ENCODE data around the gene PTPN12.

The PTPN12 gene

DNA sequence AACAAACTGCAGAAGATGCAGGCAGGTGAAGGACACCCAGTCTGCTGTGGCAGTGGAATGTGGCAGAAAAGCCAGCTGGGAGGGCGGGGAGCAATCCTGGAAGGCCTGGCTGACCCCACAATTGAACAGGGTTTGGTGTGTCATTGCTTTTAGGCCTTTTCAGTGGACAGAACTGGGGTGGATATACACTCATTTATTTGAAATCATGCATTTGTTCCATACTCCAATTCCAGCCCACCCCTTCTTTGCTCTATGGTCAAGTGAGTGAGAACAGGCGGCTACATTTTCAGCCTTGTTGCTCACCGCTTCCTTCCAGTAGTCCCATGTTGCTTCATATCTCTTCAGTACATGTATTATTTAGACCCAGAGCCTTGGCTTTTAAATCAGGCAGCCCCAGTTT is 39.8 kb downstream of the PTPN12 start:
- no peak for TF ChIP-seq Cebpa-rat (IDR thresholded peaks at IDR 0.05)
- H3K9ac ChIP-seq = no peak overlapping the region
- peaks cover 37 to 96% (median 82%) of the 10 kb centered on the region in 11 experiments for H3K36me3 ChIP-seq

DNA sequence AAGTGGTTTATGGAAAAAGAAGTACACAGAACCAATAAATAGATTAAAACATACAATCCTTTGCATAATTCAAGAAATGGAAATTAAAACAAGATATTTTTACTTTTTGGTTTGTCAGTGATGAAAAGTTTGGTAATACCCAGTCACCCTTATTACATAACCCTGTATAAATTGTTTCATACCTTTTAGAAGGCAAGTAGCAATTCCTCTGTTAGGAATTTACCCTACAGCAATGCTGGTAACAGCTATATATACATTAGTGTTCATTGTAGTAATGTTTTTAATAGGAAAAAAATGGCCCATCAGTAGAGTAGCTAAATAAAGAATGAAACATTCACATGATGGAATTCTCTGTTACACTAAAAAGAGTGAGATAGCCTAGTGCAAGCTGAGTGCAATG is 42.7 kb downstream of the PTPN12 start:
- H3K27ac ChIP-seq = no peak overlapping the region
- no peak overlapping the region for H3K4me3 ChIP-seq
- peak overlapping the region in 2 of 11 experiments; percentile 48 to 53; a peak in 2 of 22 replicates for H3K4me2 ChIP-seq
- no peak overlapping the region for H3K9ac ChIP-seq
- peaks cover 27 to 96% (median 81%) of the 10 kb centered on the region in 11 experiments for H3K36me3 ChIP-seq
- no peaks in the 10 kb centered on the region for H3K9me3 ChIP-seq (replicated peaks in 1 of 11)
- peaks cover 0 to 100% (median 57%) of the 10 kb centered on the region in 11 experiments; a peak in 19 of 22 replicates for H4K20me1 ChIP-seq
- TF ChIP-seq Cebpa-rat (IDR thresholded peaks at IDR 0.05) = no peak
- H3K4me1 ChIP-seq = peaks cover 0 to 28% (median 0%) of the 10 kb centered on the region in 10 experiments; a peak in 6 of 20 replicates
- H3K27me3 ChIP-seq = no peaks in the 10 kb centered on the region

More for the DNA sequence above, 39.8 kb downstream of the PTPN12 start:
- H3K4me2 ChIP-seq = no peak overlapping the region
- no peaks in the 10 kb centered on the region for H3K27me3 ChIP-seq
- H3K9me3 ChIP-seq (replicated peaks in 1 of 11) = no peaks in the 10 kb centered on the region
- peaks cover 3 to 100% (median 81%) of the 10 kb centered on the region in 11 experiments; a peak in 19 of 22 replicates for H4K20me1 ChIP-seq
- H3K27ac ChIP-seq = no peak overlapping the region
- H3K4me1 ChIP-seq = peaks cover 0 to 38% (median 10%) of the 10 kb centered on the region in 10 experiments; a peak in 11 of 20 replicates
- H3K4me3 ChIP-seq = no peak overlapping the region

DNA sequence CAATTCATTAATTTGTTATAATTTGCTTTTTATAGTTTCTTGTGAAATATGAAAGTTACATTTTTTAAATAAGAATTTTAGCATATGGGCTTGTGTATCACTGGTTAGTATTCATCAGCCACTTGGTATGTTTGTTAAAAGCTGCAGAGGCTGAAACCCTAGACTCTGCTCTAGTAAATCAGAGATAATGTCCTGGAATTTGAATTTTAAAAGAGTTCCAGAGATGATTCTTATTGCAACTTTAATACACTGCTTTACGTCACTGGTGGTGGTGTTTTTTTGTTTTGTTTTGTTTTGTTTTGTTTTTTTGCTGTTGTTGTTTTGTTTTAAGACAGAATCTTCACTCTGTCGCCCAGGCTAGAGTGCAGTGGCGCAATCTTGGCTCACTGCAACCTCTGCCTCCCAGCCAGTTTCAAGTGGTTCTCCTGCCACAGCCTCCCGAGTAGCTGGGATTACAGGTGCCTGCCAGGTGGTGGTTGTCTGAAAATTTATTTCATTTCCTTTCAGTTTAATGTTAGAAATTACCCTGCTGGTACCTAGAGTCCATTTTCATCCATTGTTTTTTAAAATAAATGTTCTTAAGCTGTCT is 43.8 kb downstream of the PTPN12 start:
- Histone ChIP-seq H3K4me3 (no peak overlapping the region), H3K4me2 (no peak overlapping the region), H3K27ac (no peak overlapping the region), H3K27me3 (no peaks in the 10 kb centered on the region), H3K9ac (no peak overlapping the region), H3K9me3 (replicated peaks in 1 of 11) (no peaks in the 10 kb centered on the region), H4K20me1 (peaks cover 0 to 100% (median 49%) of the 10 kb centered on the region in 11 experiments; a peak in 19 of 22 replicates), H3K36me3 (peaks cover 23 to 95% (median 79%) of the 10 kb centered on the region in 11 experiments; a peak in 21 of 22 replicates), H3K4me1 (peaks cover 0 to 28% (median 0%) of the 10 kb centered on the region in 10 experiments; a peak in 6 of 20 replicates)
- TF ChIP-seq Cebpa-rat (IDR thresholded peaks at IDR 0.05) = no peak

DNA sequence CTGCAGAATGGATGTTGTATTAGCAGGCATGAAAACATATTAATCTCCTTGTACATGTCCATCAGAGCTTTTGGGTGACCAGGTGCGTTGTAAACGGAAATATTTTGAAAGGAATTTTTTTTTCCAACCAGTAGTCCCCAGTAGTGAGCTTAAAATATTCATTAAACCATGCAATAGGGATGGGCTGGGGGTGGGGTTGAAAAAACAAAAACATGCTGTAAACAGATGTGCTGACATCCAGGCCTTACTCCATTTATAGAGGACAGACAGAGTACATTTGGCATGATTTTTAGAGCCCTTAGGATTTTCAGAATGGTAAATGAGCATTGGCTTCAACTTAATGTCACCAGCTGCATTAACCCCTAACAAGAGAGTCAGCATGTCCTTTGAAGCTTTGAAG is 50.2 kb downstream of the PTPN12 start:
- peaks cover 18 to 95% (median 79%) of the 10 kb centered on the region in 11 experiments for H3K36me3 ChIP-seq
- TF ChIP-seq Cebpa-rat (IDR thresholded peaks at IDR 0.05) = no peak
- no peaks in the 10 kb centered on the region for H3K27me3 ChIP-seq
- no peaks in the 10 kb centered on the region for H3K9me3 ChIP-seq (replicated peaks in 1 of 11)
- no peak overlapping the region for H3K4me2 ChIP-seq
- no peak overlapping the region for H3K27ac ChIP-seq
- H3K4me1 ChIP-seq = peaks cover 0 to 23% (median 0%) of the 10 kb centered on the region in 10 experiments; a peak in 3 of 20 replicates
- H4K20me1 ChIP-seq = peaks cover 0 to 95% (median 7%) of the 10 kb centered on the region in 11 experiments; a peak in 8 of 22 replicates
- no peak overlapping the region for H3K9ac ChIP-seq
- no peak overlapping the region for H3K4me3 ChIP-seq

DNA sequence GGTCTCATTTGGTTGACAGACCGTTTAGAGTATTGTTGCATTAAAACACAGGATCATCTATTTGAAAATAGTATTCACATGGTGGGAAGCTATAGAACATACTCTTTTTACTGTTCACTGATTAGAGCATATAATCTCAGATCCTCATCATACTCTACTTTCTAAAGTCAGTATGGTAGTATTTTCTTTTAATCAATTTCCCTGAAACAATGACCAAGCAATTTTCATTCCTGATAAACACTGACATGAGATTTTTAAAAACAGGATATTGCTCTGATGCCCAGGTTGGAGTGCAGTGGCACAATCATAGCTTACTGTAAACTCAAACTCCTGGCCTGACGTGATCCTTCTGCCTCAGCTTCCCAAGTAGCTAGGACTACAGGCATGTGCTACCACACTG is 63.9 kb downstream of the PTPN12 start:
- no peak for TF ChIP-seq Cebpa-rat (IDR thresholded peaks at IDR 0.05)
- Histone ChIP-seq H3K9me3 (replicated peaks in 1 of 11) (no peaks in the 10 kb centered on the region), H3K27me3 (no peaks in the 10 kb centered on the region), H3K4me3 (no peak overlapping the region), H3K9ac (no peak overlapping the region), H3K4me2 (no peak overlapping the region), H4K20me1 (peaks cover 0 to 89% (median 6%) of the 10 kb centered on the region in 11 experiments; a peak in 10 of 22 replicates), H3K4me1 (peaks cover 0 to 18% (median 0%) of the 10 kb centered on the region in 10 experiments; a peak in 3 of 20 replicates), H3K27ac (no peak overlapping the region), H3K36me3 (peaks cover 63 to 96% (median 86%) of the 10 kb centered on the region in 11 experiments)

DNA sequence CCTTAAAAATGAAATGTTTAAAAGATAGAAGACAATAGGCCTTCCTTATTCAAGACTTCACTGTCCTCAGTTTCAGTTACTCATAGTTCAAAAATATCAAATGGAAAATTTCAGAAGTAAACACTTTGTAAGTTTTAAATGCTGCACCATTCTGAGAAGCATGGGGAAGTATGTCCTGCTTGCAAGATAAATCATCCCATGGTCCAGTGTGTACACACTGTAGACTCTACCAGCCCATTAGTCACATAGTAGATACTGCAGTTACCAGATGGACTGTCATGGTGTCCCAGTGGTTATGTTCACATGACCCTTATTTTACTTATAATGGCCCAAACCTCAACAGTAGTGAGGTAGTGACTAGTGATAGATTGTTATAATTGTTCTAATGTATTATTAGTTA is 69.5 kb downstream of the PTPN12 start:
- peaks cover 0 to 91% (median 3%) of the 10 kb centered on the region in 11 experiments; a peak in 10 of 22 replicates for H4K20me1 ChIP-seq
- H3K27me3 ChIP-seq = no peaks in the 10 kb centered on the region
- H3K9ac ChIP-seq = no peak overlapping the region
- H3K4me2 ChIP-seq = no peak overlapping the region
- H3K4me3 ChIP-seq = no peak overlapping the region
- no peaks in the 10 kb centered on the region; a peak in 1 of 22 replicates for H3K9me3 ChIP-seq (replicated peaks in 1 of 11)
- peaks cover 0 to 9% (median 0%) of the 10 kb centered on the region in 10 experiments; a peak in 1 of 20 replicates for H3K4me1 ChIP-seq
- H3K27ac ChIP-seq = no peak overlapping the region
- no peak for TF ChIP-seq Cebpa-rat (IDR thresholded peaks at IDR 0.05)
- peaks cover 45 to 99% (median 85%) of the 10 kb centered on the region in 11 experiments for H3K36me3 ChIP-seq

DNA sequence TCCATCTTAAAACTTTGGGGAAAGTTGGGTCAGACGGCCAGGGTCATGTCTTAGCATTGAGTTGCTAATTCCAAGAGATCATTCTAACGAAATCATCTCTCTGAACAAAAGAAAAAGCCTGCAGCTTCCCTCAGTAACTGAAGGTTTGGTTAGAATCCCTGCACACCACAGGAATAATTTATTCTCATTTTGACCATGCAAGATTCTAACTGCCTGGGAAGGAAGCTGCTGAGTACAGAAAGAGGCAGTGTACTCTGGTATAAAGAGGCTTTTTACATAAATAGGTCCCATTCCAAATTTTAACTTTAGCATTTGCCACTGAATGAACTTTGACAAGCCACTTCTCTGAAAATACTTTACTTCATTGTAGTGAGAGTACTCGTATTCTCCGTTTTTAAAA is 82.2 kb downstream of the PTPN12 start:
- Histone ChIP-seq H3K9ac (no peak overlapping the region), H3K4me2 (no peak overlapping the region), H3K27ac (no peak overlapping the region), H3K4me3 (no peak overlapping the region), H3K9me3 (replicated peaks in 1 of 11) (no peaks in the 10 kb centered on the region), H4K20me1 (peaks cover 0 to 86% (median 0%) of the 10 kb centered on the region in 11 experiments; a peak in 7 of 22 replicates), H3K4me1 (no peaks in the 10 kb centered on the region), H3K36me3 (peaks cover 41 to 100% (median 95%) of the 10 kb centered on the region in 11 experiments), H3K27me3 (no peaks in the 10 kb centered on the region)
- TF ChIP-seq Cebpa-rat (IDR thresholded peaks at IDR 0.05) = no peak

DNA sequence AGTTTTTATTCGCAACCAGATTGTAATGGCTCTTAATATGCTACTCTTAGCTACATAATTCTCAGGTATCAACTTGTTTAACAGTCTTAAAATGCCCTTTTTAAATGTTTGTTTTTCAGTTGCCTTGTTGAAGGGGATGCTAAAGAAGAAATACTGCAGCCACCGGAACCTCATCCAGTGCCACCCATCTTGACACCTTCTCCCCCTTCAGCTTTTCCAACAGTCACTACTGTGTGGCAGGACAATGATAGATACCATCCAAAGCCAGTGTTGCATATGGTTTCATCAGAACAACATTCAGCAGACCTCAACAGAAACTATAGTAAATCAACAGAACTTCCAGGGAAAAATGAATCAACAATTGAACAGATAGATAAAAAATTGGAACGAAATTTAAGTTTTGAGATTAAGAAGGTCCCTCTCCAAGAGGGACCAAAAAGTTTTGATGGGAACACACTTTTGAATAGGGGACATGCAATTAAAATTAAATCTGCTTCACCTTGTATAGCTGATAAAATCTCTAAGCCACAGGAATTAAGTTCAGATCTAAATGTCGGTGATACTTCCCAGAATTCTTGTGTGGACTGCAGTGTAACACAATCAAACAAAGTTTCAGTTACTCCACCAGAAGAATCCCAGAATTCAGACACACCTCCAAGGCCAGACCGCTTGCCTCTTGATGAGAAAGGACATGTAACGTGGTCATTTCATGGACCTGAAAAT is 89.7 kb downstream of the PTPN12 start:
- Histone ChIP-seq H3K36me3 (peaks cover 43 to 100% (median 91%) of the 10 kb centered on the region in 11 experiments), H3K9ac (no peak overlapping the region), H3K27me3 (no peaks in the 10 kb centered on the region), H3K27ac (no peak overlapping the region), H3K4me2 (no peak overlapping the region), H3K4me3 (no peak overlapping the region), H4K20me1 (peaks cover 0 to 79% (median 3%) of the 10 kb centered on the region in 11 experiments; a peak in 11 of 22 replicates), H3K4me1 (no peaks in the 10 kb centered on the region), H3K9me3 (replicated peaks in 1 of 11) (no peaks in the 10 kb centered on the region)
- TF ChIP-seq Cebpa-rat (IDR thresholded peaks at IDR 0.05) = no peak

DNA sequence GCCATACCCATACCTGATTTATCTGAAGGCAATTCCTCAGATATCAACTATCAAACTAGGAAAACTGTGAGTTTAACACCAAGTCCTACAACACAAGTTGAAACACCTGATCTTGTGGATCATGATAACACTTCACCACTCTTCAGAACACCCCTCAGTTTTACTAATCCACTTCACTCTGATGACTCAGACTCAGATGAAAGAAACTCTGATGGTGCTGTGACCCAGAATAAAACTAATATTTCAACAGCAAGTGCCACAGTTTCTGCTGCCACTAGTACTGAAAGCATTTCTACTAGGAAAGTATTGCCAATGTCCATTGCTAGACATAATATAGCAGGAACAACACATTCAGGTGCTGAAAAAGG is 90.2 kb downstream of the PTPN12 start:
- no peak for TF ChIP-seq Cebpa-rat (IDR thresholded peaks at IDR 0.05)
- Histone ChIP-seq H3K4me3 (no peak overlapping the region), H3K4me1 (no peaks in the 10 kb centered on the region), H3K27ac (no peak overlapping the region), H4K20me1 (peaks cover 0 to 81% (median 3%) of the 10 kb centered on the region in 11 experiments; a peak in 11 of 22 replicates), H3K36me3 (peaks cover 37 to 100% (median 91%) of the 10 kb centered on the region in 11 experiments), H3K4me2 (no peak overlapping the region), H3K9me3 (replicated peaks in 1 of 11) (no peaks in the 10 kb centered on the region), H3K9ac (no peak overlapping the region), H3K27me3 (no peaks in the 10 kb centered on the region)
